Erythroblast (primary cell): ENCODE results near the gene OTOS.

ENCODE experiments used
- GATA1 ChIP-seq: IDR thresholded peaks from 2 replicates; pipeline ENCODE4 v1.6.1; 2011; ENCODE audit warnings: low read depth, mild to moderate bottlenecking, control low read depth, low read length, moderate library complexity
- POLR2A ChIP-seq: IDR thresholded peaks from 2 replicates; pipeline ENCODE4 v1.6.1; 2011; ENCODE audit warnings: mild to moderate bottlenecking, low read length

DNA sequence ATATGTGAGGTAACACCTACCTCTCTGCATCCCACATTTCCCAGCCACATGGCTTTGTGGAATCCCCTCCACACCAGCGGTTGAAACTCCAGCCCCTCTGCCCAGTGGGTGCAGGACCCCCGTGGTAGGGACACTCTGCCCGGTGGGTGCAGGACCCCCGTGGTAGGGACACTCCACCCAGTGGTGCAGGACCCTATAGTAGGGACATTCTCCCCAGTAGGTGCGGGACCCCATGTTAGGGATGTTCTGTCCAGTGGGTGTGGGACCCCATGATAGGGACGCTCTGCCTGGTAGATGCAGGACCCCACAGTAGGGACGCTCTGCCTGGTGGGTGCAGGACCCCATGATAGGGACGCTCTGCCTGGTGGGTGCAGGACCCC is 15.8 kb downstream of the OTOS start:
- TF ChIP-seq POLR2A (no peak), GATA1 (no peak)
